ENCODE measurements around the gene SHISAL2A. TPM values are rescaled to one million over a fixed set of nuclear protein-coding genes. Genes with fewer than 3 reads are reported as not detected.
A peak's percentile ranks its signal among the peaks of the same experiment; 100 is the strongest.
"Not testable (repeated sequence)": the region's sequence is repeated elsewhere in the genome, so short reads cannot be mapped to it uniquely, and the experiment has no call there.

The SHISAL2A gene
- total RNA-seq, 1 donor: not detected

DNA sequence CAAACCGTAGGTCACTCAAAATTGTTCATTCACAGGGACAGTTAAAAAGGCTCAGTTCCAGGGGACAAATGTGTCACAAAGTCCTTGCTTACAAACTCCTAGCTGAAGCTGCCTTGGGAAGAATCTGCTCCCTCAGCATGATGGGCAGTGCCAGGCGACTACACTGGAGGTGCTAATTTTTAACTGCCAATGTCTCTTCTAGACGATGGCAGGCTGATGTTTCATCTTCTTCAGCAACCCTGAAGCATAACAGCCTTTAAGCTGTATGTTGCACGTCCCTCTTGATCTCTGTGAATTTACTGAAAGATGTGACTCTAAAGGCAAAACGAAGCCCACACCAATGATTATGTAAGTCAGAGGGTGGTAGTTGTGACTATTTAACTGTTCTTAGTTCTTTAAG, 53.9 kb downstream of the SHISAL2A start:
- no peak overlapping the region for H3K4me3 ChIP-seq (ENCODE audit: low read depth, low read length)
- no peak for DNase-seq (ENCODE audit: low read depth)
- TF ChIP-seq CTCF (IDR thresholded peaks at IDR 0.05; ENCODE audit: insufficient read depth, low read length): no peak

- DNase-seq (ENCODE audit: low read depth): no peak
- TF ChIP-seq CTCF (IDR thresholded peaks at IDR 0.05; ENCODE audit: insufficient read depth, low read length): no peak
- no peak overlapping the region for H3K4me3 ChIP-seq (ENCODE audit: low read depth, low read length)
Observed at GRCh38 chr1:52691821-52692220, 58.9 kb downstream of the SHISAL2A start.

- TF ChIP-seq CTCF (IDR thresholded peaks at IDR 0.05; ENCODE audit: insufficient read depth, low read length): no peak
- H3K4me3 ChIP-seq (ENCODE audit: low read depth, low read length): no peak overlapping the region
- no peak for DNase-seq (ENCODE audit: low read depth)
Observed at GRCh38 chr1:52692697-52693096, 59.7 kb downstream of the SHISAL2A start.

DNA sequence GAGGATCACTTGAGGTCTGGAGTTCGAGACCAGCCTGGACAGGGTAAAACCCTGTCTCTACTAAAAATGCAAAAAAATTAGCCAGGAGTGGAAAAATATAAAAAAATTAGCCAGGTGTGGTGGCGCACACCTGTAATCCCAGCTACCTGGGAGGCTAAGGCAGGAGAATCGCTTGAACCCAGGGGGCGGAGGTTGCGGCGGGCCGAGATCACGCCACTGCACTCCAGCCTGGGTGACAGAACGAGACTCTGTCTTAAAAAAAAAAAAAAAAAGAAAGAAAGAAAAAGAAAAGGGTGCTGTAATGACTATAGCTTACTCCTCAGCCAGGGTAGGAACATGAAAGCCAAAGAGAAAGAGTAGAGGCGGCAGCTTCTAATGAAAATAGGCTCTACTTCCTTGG, 60.4 kb downstream of the SHISAL2A start:
- not testable (repeated sequence) for H3K4me3 ChIP-seq (ENCODE audit: low read depth, low read length); DNase-seq (ENCODE audit: low read depth)

DNA sequence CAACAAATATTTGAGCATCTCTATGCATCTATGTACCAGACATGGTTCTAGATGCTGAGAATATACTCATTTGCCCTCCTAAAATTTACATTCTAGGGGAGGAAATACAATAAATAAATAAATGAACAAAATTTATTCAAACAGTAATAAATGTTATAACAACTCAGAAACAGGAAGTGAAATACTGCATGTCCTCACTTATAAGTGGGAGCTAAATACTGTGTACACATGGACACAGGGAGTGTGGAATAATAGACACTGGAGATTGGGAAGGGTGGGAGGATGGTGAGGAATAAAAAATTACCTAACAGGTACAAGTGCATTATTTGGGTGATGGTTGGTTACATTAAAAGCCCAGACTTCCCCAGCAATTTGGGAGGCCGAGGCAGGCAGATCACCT, 60.9 kb downstream of the SHISAL2A start:
- no peak for DNase-seq (ENCODE audit: low read depth)
- H3K4me3 ChIP-seq (ENCODE audit: low read depth, low read length): no peak overlapping the region
- TF ChIP-seq CTCF (IDR thresholded peaks at IDR 0.05; ENCODE audit: insufficient read depth, low read length): no peak

DNA sequence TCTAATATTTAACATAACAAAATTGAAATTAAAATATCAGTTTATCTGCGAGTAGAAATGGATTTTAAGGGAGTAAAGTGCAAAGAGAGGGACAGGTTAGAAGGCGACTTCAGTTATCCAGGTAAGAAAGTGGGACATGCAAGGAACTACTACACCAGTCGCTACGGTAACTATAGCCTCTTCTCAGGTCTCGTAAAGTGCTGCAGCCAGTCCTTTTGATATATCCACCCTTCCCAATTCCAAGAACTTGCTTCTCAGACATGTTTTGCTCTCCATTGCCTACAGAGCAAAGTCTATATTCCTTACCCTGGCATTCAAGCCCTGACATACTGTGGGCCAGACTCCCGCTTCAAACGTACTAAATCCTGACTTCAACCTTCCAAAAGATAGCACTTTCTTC, 62.7 kb downstream of the SHISAL2A start:
- TF ChIP-seq CTCF (IDR thresholded peaks at IDR 0.05; ENCODE audit: insufficient read depth, low read length): no peak

GRCh38 chr1:52697795-52698674, 65.1 kb downstream of the SHISAL2A start, which contains the start of gene COA7:
TSS of gene COA7 (minus strand) at chr1:52698347. CDS start at chr1:52698326, 21 bp downstream.
- no peak for TF ChIP-seq CTCF (IDR thresholded peaks at IDR 0.05; ENCODE audit: insufficient read depth, low read length)

More for the DNA sequence above, 62.7 kb downstream of the SHISAL2A start:
- no peak for DNase-seq (ENCODE audit: low read depth)
- no peak overlapping the region for H3K4me3 ChIP-seq (ENCODE audit: low read depth, low read length)

More at GRCh38 chr1:52697795-52698674, 65.1 kb downstream of the SHISAL2A start, which contains the start of gene COA7:
- H3K4me3 ChIP-seq (ENCODE audit: low read depth, low read length): peak within 1 kb of the TSS; percentile 93
- DNase-seq (ENCODE audit: low read depth): peak; percentile 74
